HT-29 (cell line): ENCODE results near the gene SUCLG2. TPM values are rescaled to one million over a fixed set of nuclear protein-coding genes. Genes with fewer than 3 reads are reported as not detected.

Experiments
- DNase-seq: peaks from one replicate; pipeline ENCODE4 v3.0.0-alpha.2; 2015; ENCODE audit warnings: low spot score
- total RNA-seq: library from RNA; depleted of rRNA; stranded (reverse); fragments of >200 nt; shearing (Covaris generic); gene quantifications from 2 replicates; pipeline ENCODE4 v1.2.3, GENCODE V29; 2014

Gene SUCLG2
- total RNA-seq, 1 experiment from 2014 or later, result 13.9 TPM

- DNase-seq, result no peak
Measured at GRCh38 chr3:67515778-67516177, 138.6 kb downstream of the SUCLG2 start.

- no peak for DNase-seq
Measured at GRCh38 chr3:67509471-67510075, 144.8 kb downstream of the SUCLG2 start.

GRCh38 chr3:67507584-67507983 lies 146.8 kb downstream of the SUCLG2 start:
- DNase-seq, result no peak

- DNase-seq, result no peak
Measured at GRCh38 chr3:67500709-67501108, 153.7 kb downstream of the SUCLG2 start.

GRCh38 chr3:67497746-67498145 lies 156.7 kb downstream of the SUCLG2 start:
- DNase-seq, result no peak

- DNase-seq, result no peak
Measured at GRCh38 chr3:67495751-67496150, 158.7 kb downstream of the SUCLG2 start.

GRCh38 chr3:67493808-67494207 lies 160.6 kb downstream of the SUCLG2 start:
- no peak for DNase-seq

- no peak for DNase-seq
Measured at GRCh38 chr3:67490658-67491057, 163.8 kb downstream of the SUCLG2 start.

GRCh38 chr3:67489816-67490215 lies 164.6 kb downstream of the SUCLG2 start:
- no peak for DNase-seq

GRCh38 chr3:67487564-67488114 lies 166.8 kb downstream of the SUCLG2 start:
- DNase-seq, result no peak

- no peak for DNase-seq
Measured at GRCh38 chr3:67486883-67487282, 167.5 kb downstream of the SUCLG2 start.

- no peak for DNase-seq
Measured at GRCh38 chr3:67484085-67484484, 170.3 kb downstream of the SUCLG2 start.

GRCh38 chr3:67481126-67481525 lies 173.3 kb downstream of the SUCLG2 start:
- no peak for DNase-seq

- no peak for DNase-seq
Measured at GRCh38 chr3:67478423-67478822, 176.0 kb downstream of the SUCLG2 start.

- DNase-seq, result no peak
Measured at GRCh38 chr3:67474311-67474710, 180.1 kb downstream of the SUCLG2 start.

GRCh38 chr3:67472674-67473201 lies 181.7 kb downstream of the SUCLG2 start:
- DNase-seq, result no peak

- DNase-seq, result no peak
Measured at GRCh38 chr3:67470207-67470606, 184.2 kb downstream of the SUCLG2 start.

- no peak for DNase-seq
Measured at GRCh38 chr3:67468511-67468910, 185.9 kb downstream of the SUCLG2 start.

- no peak for DNase-seq
Measured at GRCh38 chr3:67463656-67464055, 190.8 kb downstream of the SUCLG2 start.

- no peak for DNase-seq
Measured at GRCh38 chr3:67462187-67462586, 192.2 kb downstream of the SUCLG2 start.

- no peak for DNase-seq
Measured at GRCh38 chr3:67461667-67462142, 192.7 kb downstream of the SUCLG2 start.

- DNase-seq, result no peak
Measured at GRCh38 chr3:67460841-67461510, 193.4 kb downstream of the SUCLG2 start.

- no peak for DNase-seq
Measured at GRCh38 chr3:67459796-67460195, 194.6 kb downstream of the SUCLG2 start.
